CD4-positive, alpha-beta T cell treated with Interferon gamma for 1 hour (primary cell): ENCODE results near the gene CEP72.
"Not testable (repeated sequence)": the region's sequence is repeated elsewhere in the genome, so short reads cannot be mapped to it uniquely, and the experiment has no call there.

Experiments
- DNase-seq: peaks from one replicate; pipeline ENCODE4 v3.0.0-alpha.2; 2020

The CEP72 gene, protein sequence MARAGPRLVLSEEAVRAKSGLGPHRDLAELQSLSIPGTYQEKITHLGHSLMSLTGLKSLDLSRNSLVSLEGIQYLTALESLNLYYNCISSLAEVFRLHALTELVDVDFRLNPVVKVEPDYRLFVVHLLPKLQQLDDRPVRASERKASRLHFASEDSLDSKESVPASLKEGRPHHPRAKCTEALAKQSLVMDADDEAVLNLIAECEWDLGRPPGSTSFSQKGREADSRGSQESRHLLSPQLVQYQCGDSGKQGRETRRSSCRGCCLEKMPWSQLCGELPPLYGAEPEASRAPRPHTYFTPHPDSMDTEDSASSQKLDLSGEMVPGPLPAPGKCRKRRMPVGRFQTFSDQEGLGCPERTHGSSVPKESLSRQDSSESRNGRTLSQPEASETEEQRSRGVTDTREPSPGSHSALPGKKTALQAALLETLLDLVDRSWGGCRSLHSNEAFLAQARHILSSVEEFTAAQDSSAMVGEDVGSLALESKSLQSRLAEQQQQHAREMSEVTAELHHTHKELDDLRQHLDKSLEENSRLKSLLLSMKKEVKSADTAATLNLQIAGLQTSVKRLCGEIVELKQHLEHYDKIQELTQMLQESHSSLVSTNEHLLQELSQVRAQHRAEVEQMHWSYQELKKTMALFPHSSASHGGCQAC

DNA sequence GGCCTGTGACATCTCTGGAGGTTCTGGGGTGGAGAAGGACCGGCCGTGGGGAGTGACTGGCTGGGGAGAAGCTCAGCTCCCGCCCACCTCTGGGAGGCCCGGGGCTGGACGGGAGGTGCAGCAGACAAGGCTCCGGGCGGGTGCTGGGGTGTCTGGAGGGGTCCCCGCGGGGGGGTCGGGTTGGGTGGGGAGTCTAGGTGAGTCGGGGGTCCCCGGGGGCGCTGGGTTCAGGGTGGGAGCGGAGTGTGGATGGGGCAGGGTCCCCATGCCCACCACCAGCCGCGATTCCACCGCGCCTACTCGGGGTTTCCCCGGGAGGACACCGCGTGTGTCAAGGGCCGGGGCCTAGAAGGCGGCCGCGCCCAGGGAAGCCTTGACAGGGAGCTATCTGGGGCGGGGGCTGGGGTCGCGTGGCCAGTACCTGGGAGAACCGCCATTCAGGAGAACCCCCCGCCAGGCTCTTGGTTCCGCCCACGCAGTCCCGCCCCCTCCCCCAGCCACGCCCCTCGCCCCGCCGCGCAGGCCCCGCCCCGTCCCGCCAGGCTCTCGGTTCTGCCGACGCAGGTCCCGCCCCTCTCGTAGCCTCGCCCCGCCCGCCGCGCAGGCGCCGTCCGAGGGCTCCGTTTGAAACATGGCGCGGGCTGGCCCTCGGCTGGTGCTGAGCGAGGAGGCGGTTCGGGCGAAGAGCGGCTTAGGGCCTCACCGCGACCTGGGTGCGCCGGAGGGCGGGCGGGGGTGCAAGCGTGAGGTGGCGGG lies at the start of gene CEP72:
TSS of gene CEP72 (plus strand) at position 610 of the 756 bp plus-strand sequence. CDS start at position 632, 22 bp downstream.
- DNase-seq, result peak; percentile 92

DNA sequence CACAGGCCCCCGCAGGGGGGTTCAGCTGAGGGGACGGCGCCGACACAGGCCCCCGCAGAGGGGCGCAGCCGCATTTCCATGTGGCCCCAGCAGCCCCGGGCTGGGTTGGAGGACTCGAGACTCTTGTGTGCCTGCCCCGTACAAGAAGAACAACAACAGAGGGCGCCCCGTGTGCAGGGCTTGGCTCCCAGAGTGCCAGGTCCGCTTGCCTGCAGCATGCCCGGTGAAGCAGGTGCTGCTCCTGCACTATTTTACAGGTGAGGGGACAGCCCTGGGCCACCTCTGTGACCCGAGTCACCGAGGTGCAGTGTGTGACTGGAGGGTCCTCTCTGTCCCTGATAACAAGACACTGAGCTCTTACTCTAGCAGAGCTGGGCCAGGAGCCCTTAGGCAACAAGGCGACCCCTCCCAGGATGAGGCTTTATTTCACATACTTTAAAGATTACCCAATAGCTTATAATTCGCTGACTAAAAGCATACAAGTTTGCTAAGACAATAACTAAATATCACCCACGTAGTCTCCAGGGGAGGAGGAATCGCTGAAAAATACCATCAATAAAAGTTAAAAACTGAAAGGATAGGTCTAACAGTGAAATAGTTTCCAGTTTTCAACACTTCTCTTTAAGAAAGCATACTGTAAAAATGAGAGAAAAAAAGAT lies 46.2 kb upstream of the CEP72 start:
- no peak for DNase-seq

DNA sequence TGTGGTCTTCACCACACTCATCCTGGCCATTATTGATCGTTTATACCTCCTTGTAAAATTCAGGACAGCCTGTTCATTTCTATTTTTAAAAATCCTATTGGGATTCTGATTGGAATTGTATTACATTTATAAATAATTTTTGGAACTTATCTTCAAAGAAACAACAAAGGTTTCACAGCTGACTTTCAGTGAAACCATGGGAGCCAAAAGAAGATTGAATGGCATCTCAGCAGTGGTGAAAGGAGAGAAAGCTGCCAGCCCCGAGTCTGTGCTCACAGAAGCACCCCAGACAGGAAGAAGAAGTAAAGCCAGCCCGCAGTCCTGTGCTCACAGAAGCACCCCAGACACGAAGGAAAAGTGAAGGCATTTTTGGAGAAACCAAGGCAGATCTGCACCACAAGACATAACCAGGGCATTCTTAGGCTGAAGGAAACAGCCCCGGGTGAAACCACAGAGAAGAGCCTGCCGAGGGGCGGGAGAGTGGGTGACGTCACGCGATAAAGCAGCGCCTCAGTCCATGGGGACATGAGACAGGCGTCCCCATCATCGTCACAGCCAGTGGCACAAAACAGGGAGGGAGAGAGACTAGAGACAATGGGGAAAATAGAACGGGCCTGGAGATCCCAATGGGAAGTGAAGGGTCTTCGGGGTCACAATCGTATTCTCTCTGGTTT lies 45.4 kb upstream of the CEP72 start:
- DNase-seq, result no peak

DNA sequence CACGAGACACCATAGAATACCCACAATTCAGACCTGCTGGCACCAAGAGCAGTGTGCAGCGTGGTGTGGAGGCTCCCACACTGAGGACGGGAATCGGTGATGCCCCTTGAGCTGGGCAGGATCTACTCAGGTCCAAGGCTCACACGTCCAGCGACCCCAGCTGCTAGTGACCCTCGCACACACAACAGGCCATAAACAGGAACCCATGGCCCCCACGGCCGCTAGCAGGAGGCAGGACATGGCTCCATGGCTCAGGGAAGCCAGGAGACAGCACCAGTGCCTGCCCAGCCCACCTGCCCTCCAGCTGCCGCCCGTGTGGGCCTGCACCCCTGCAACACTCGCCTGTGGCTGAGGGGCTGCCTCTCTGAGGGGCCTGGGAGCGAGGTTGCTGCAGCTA lies 44.5 kb upstream of the CEP72 start:
- DNase-seq, result no peak

DNA sequence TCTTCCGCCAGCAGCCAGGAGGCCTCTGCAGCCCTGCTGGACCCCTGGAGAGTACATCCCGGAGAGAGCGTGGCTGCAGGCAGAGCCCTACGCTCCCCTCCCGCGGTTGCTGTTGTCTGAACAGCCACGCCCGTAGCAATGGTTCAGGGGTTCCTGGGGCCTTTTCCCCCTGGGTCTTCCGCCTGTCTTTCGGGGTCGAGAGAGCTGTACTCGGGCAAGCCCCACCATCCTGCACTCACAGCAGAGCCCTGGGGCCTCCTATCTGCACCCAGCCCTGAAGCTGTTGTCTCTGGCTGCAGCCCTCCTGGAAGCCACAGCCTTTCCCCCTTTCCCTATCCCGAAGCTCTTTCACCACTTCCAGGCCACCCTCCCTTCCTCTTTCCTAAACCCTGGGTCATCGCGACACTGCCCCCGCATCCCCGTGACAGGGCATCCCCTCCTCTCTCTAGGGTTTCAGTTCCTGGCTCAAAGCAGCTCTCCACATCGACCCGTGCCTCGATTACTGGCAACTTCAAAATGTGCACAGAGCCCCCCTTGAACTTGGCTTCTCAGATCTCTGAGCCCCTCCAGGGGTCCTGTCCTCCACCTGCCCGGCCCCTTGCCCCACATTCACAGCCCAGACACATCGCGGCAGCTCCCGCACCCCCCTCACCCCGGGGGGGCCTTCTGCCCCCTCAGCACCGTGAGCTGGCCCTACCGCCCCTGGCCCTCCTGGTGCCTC lies 43.9 kb upstream of the CEP72 start:
- DNase-seq, result no peak

DNA sequence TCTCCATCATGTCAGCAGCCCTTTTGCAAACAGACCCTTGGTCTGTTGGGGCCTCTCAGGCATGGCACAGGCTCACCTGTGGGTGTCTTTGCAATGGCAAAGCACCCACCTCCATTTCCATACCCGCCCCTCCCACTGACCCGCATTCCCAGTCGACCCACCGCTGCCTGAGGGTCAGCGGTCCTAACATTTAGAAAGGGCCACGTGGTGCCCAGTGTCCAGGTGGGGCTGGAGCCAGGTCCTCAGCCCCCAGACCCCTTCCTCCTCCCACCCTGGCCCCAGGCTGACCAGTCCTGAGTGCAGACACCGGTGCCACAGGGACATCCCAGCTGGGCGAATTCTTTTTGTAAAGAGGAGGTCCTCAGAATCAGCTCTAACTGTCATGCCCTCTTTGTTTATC lies 43.3 kb upstream of the CEP72 start:
- no peak for DNase-seq

DNA sequence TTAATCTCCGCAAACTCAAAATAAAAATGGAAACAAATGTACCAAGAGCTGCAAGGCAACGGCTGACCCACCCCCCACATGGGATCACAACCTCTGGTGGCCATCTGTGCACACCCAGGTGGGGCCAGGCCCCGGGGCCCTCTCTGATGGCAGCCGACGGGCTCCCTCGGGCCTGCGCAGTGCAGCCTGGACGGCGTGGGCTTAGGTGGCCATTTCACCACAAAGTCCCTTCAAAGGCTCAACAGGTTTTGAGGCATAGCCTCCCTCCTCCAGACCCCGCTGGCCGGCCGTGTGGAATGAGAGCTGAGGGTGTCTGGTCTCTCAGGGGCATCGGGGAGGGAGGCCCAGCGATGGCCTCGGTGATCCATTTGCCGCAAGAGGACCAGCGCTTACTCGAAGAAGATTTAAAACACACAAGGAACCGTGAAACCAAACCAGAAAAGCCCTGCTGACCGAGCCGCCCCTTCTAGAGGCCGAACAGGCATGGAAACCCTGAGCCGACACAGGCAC lies 42.7 kb upstream of the CEP72 start:
- no peak for DNase-seq

DNA sequence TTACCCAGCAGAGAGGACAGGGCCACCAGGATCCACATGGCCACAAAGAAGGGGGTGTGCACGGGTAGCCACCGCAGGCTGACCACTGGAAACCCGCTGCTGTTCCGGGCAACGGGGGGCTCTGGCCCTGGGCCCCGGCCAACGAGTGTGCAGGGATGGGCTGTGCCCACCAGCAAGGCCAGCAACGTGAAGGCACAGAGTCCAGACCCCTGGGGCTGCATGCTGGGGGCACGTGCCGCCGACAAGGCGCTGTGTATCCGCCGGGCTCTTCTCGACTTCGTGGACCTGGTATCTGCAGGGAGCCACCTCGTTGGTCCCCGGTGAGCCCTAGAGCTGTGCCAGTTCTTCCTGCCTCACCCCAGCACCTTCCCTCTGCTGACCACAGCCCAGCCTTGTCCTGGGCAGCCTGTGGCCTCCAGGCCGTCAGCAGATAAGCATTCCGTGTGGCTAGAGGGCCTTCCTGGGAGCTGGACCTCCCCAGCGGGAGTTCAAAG lies 42.2 kb upstream of the CEP72 start:
- DNase-seq, result no peak

DNA sequence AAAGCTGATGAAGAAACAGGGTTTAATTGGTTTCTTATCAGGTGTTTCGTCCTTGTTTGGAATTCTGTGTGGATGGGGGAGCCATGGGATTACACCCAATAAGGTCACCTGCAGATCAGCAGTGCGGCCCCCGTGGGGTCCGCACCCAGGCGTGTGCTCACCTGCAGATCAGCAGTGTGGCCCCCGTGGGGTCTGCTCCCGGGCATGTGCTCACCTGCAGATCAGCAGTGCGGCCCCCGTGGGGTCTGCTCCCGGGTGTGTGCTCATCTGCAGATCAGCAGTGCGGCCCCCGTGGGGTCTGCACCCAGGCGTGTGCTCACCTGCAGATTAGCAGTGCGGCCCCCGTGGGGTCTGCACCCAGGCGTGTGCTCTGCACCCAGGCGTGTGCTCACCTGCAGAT lies 41.7 kb upstream of the CEP72 start:
- no peak for DNase-seq

DNA sequence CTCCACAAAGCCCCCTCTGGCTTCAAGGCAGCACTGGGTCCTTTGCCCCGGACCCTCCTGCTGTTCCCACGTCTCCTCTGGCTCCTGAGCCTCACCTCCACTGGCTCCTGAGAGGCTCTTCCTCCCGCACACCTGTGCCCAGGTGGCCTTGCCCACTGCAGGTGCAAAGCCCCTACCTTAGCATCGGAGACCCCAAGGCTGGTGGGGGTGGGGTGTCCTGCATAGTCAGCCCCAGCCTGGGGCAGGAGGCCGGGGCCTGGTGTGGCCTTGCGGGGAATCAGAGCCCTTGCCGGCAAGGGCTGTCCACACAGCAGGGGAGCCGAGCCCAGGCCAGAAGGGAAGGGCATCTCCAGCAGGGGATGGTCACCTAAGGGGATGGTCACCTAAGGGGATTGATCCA lies 41.3 kb upstream of the CEP72 start:
- no peak for DNase-seq

DNA sequence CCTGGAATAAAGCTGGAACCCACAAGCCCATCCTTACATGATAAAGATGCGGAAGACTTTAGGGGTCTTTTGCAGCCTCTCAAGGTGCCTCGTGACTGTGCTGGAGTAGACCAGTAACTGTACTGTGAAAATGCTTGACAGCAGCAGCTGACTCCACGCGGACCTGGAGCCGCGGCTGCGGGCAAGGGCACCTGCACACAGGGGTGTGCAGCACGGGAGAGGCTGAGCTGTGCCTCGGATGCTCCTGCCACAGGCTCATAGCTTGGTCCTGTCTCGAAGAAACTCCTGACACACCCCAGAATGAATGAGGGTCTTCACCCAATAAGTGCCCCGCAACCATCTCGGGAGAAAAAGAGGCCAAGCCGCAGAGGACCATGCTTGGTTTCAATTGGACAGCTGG lies 40.3 kb upstream of the CEP72 start:
- no peak for DNase-seq

DNA sequence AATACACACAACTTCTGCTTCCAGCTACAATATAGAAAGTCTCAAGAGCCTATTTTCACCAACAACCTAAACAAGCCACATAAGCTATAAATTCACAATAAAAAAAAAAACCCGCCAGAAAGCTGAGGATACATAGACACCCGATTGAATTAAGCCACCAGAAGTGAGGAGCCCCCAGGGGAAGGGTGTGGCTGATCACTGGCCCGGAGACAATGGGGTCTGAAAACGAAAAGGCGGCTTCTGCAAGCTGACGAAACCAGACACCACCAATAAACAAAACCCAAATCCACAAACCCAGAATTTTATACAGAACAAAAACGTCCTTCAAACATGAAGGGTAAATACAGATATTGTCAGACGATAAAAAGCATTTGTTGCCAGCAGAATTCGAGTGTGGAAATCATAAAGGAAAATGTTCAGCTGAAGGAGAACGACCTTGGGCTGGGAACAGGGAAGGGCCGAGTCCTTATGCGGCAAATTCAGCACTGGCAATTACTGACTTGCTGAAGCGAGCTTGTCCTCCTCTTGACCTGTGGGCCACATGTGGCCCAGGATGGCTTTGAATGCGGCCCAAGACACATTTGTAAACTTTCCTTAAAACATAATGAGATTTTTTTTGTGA lies 39.6 kb upstream of the CEP72 start:
- no peak for DNase-seq

DNA sequence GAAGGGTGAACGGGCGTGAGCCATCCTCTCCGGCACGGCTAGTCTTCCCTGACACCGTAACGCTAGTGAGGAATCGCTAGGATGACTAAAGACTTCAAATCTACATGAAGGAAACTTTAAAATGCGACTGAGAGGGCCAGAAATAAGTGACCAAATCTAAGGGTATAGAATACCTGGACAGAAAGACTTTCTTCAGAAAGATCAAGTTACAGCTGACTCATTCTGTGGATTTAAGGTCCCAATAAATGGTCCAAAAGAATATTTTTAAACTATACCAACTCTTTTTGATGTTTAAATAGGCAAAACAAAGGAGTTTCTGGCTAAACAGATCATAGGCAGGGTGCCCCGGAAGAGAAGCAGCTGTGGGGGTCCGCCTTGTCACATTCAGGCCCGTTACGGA lies 38.9 kb upstream of the CEP72 start:
- no peak for DNase-seq

DNA sequence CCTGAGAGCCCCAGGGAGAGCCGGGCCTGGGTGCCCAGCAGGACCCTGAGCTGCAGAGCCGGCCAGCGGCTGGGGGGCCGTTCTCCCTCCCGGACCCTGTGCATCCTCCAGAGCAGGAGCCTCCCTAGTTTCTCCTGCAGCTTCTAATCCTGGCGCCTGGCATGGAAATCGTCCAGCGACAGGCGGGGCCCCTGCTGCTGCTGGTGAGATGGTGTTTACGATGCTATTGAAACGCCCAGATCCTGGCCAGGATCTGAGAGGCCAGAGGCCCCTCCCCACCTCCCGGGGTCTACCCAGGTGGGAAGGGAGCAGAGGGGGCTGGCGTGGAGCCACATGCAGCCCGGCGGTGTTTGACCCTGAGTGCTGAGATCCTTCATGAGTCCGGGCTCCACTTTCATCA lies 38.2 kb upstream of the CEP72 start:
- no peak for DNase-seq

DNA sequence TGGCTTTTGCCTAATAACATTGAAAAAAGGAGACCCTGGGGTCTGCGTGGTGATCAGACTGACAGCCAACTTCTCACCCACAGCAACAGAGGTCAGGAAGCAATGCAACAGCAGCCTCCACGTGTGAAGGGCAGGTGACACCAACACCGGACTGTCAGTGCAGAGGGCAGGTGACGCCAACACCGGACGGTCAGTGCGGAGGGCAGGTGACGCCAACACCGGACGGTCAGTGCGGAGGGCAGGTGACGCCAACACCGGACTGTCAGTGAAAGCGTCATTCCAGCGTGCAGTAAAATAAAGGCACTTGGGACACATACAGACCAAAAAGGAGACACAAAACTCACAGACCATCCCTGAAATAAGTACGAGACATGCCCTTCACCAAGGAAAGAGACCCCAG lies 37.2 kb upstream of the CEP72 start:
- DNase-seq, result no peak

DNA sequence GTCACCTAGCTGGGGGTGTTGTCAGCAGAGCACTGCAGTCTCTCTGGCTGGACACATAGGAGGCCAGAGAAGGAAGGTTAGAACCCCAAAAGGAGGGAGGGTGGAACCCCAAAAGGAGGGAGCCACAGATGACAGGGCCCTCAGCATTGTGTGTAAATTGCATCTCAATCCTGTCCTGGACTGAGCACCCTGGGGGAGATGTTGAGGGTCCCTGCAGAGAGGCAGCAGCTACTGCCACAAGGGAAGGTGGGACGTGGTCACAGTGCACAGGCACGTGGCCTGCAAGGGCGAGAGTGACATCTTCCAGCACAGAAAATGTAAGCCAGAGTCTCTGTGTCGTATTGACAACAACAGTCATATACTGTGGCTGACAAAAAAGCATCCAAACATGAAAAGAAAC lies 36.5 kb upstream of the CEP72 start:
- DNase-seq, result no peak

DNA sequence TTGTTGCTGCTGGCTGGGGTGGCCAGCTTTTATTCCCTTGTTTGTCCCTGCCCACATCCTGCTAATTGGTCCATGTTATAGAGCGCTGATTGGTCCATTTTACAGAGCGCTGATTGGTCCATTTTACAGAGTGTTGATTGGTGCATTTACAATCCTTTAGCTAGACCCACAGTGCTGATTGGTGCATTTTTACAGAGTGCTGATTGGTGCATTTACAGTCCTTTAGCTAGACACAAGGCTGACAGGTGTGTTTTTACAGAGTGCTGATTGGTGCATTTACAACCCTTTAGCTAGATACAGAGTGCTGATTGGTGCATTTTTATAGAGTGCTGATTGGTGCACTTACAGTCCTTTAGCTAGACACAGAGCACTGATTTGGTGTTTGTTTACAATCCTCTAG lies 34.9 kb upstream of the CEP72 start:
- not testable (repeated sequence) for DNase-seq

DNA sequence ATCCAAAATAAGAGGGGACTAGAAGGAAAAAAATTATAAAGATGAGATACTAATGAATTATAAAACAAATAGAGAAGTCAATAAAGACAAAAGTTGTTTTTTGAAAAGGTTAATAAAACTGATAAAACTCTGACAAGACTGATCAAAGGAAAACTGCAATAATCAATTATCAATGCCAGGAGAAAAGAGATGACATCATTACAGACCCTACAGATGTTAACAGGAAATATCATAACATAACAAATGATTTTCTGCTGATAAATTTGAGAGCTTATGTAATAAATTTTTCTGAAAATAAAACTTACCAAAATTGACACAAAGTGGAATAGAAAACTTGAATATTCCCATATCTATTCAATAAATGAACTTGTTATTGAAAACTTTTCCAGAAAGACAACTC lies 34.3 kb upstream of the CEP72 start:
- no peak for DNase-seq

DNA sequence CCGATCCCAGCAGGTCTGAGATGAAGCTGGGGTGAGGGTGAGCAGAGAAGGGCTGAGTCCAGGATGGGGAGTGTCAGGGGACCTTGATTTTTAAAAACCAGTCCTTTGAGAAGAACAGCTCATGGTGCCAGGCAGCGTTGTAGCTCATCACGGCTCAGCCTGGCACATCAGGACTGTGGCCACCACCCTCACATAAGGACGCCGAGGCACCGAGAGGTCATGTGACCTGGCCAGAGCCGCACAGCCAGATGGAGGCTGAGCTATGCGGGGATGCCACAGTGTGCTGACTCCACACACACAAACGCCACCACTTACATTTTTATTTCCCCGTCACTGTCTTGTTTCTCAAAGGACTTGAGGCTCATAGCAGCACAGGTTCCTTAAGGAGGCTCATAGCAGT lies 32.9 kb upstream of the CEP72 start:
- no peak for DNase-seq

DNA sequence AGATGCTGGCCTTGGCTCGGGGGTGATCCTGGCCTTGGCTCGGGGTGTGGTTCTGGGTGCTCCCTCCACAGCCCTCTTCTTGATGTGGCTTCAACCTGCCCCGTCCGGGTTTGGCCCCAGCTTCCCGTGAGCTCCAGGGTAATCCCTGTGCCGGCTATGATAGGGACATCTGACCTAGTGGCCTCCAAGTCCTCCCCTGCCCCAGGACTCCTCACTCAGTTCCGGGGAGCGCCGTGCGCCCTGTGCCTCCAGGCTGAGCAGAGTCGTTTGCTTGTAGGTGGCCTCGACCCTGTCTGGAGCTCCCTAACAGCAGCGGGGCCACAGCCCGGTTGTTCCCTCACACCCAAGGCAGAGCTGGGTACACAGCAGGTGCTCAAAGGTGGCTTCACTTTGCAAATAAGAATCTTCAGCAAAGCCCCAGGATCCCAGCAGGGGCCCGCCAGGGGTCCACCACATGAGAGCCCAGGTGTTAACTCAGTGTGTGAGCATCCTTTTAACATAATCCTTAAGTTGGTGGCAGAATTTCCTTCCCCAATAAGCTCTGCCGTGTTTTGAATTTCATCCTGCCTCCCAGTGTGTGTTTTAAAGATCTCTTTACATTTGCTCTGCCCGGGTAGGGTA lies 32.3 kb upstream of the CEP72 start:
- DNase-seq, result no peak

DNA sequence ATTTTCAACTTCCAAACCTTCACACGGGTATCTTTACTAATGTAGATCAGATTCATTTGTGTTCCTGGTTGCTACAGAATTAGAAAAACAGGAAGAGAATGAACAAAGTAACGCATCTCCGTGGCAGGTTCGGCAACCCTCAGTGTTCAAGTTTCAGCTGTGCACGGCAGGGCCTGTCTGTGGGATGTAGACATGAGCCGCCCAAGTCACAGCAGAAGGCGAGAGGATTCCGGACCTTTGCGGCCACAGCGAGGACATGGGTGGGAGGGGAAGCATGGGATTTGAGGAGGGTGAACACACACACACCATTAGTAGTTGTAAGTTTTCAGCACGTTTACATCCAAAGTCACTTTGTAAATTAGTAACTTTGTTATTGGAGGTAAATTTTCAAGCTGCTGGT lies 31.7 kb upstream of the CEP72 start:
- no peak for DNase-seq
